Kidney (tissue), 14 donors: ENCODE data around the gene GNB1. TPM values are rescaled to one million over a fixed set of nuclear protein-coding genes. Genes with fewer than 3 reads are reported as not detected.

Experiments used
- DNase-seq, 5 donors: peaks; one replicate each; pipeline ENCODE4 v3.0.0-alpha.2; 2013 to 2020
- FAIRE-seq: peaks from 2 replicates; lab custom pipeline; 2012; peaks lifted over from hg19 to GRCh38; lab: Jason Lieb, UNC
- H3K27ac ChIP-seq, 2 donors: one replicate each; pipeline ENCODE4 v1.7.0; 2013; ENCODE audit warnings: low read depth in 2 of 2, low read length in 2 of 2, inconsistent platforms in 1 of 2
- H3K27me3 ChIP-seq: one replicate; pipeline ENCODE4 v1.7.1; 2013; ENCODE audit warnings: low read length, inconsistent platforms; ENCODE audit not compliant: control insufficient read depth, insufficient read depth
- H3K36me3 ChIP-seq, 3 donors: one replicate each; pipeline versions ENCODE4 v1.7.0 to v1.7.1; 2013; ENCODE audit warnings: low read length in 3 of 3, control low read depth in 1 of 3, inconsistent platforms in 1 of 3; ENCODE audit not compliant: insufficient read depth in 3 of 3, control insufficient read depth in 2 of 3
- H3K4me1 ChIP-seq, 3 donors: one replicate each; pipeline versions ENCODE4 v1.7.0 to v1.7.1; 2013; ENCODE audit warnings: low read length in 3 of 3, inconsistent platforms in 1 of 3, low read depth in 1 of 3; ENCODE audit not compliant: control insufficient read depth in 2 of 3, insufficient read depth in 2 of 3
- H3K4me3 ChIP-seq, 3 donors: one replicate each; pipeline versions ENCODE4 v1.7.0 to v1.8.1; 2013; ENCODE audit warnings: low read length in 3 of 3, control low read depth in 1 of 3, inconsistent platforms in 1 of 3
- H3K9ac ChIP-seq, 3 donors: one replicate each; pipeline versions ENCODE4 v1.7.0 to v1.7.1; 2013; ENCODE audit warnings: low read length in 3 of 3, control low read depth in 1 of 3, inconsistent platforms in 1 of 3
- H3K9me3 ChIP-seq, 3 donors: one replicate each; pipeline versions ENCODE4 v1.7.0 to v1.7.1; 2013; ENCODE audit warnings: low read length in 3 of 3, control low read depth in 1 of 3, inconsistent platforms in 1 of 3; ENCODE audit not compliant: control insufficient read depth in 2 of 3, insufficient read depth in 1 of 3
- intact Hi-C: fragments of 100-400 bp; cut with DNase I; formaldehyde crosslinking; loops from one replicate; pipeline ENCODE4 v1.11.1; 2022
- polyA plus RNA-seq: library from polyadenylated mRNA; stranded (reverse); fragments of 350-450 nt; fragmentation: Illumina TruSeq; extraction: RNeasy Lipid Tissue Mini Kit (QIAGEN cat#74804); gene quantifications from one replicate; pipeline ENCODE4 v1.2.3, GENCODE V29; 2014; ENCODE audit warnings: low read depth, low replicate concordance; ENCODE audit not compliant: insufficient read depth
- total RNA-seq: library from RNA; stranded (reverse); fragmentation: NEBNext Ultra II Directional; extraction: Animal tissue kit (Norgen Biotek cat#: 25700); gene quantifications from one replicate; pipeline ENCODE4 v1.2.1, GENCODE V29; 2021
- TF ChIP-seq, protein P1 (sequence below): IDR thresholded peaks from 3 replicates; pipeline ENCODE4 v1.5.1; 2012; ENCODE audit warnings: mild to moderate bottlenecking, moderate library complexity, borderline replicate concordance; ENCODE audit not compliant: insufficient read depth; ENCODE audit errors: extremely low read depth
- donor health status: control.
- donor health status: control.
- donor health status: control.
- donor health status: control.
- donor health status: control.
- donor health status: DM: yes; HTN: yes; CAD: no.
- donor health status: Normal renal cell carcinoma (clear cell type).

Gene GNB1
- total and polyA plus RNA-seq, 2 donors from 2014 or later = 144 to 347 TPM

DNA sequence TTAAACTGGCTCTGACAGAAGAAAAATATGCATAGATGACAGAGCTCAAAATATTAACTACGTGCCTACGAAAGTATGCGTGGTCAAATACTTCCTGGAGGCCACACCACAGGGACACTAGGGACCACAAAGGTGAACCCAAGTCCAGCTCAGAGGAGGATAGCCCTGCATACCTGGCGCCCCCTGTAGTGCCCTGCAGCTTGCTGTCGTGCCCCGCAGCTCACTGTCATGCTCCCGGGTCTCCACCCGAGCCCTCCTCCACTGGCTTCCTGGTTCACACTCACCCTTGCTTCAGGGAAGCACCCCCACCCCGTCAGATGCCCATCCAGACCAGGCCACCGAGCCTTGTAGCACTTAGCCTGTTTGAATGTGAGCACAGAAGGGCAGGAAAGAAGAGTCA is 95.9 kb downstream of the GNB1 start:
- Histone ChIP-seq H3K36me3 (peaks cover 6 to 55% (median 39%) of the 10 kb centered on the region in 3 donors), H3K27ac (no peak overlapping the region), H3K27me3 (no peaks in the 10 kb centered on the region), H3K4me3 (no peak overlapping the region), H3K9ac (no peak overlapping the region), H3K4me1 (no peaks in the 10 kb centered on the region), H3K9me3 (no peaks in the 10 kb centered on the region)
- no peak for FAIRE-seq
- intact Hi-C loops = no loop called here
- TF ChIP-seq, protein P1, sequence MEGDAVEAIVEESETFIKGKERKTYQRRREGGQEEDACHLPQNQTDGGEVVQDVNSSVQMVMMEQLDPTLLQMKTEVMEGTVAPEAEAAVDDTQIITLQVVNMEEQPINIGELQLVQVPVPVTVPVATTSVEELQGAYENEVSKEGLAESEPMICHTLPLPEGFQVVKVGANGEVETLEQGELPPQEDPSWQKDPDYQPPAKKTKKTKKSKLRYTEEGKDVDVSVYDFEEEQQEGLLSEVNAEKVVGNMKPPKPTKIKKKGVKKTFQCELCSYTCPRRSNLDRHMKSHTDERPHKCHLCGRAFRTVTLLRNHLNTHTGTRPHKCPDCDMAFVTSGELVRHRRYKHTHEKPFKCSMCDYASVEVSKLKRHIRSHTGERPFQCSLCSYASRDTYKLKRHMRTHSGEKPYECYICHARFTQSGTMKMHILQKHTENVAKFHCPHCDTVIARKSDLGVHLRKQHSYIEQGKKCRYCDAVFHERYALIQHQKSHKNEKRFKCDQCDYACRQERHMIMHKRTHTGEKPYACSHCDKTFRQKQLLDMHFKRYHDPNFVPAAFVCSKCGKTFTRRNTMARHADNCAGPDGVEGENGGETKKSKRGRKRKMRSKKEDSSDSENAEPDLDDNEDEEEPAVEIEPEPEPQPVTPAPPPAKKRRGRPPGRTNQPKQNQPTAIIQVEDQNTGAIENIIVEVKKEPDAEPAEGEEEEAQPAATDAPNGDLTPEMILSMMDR = no peak
- DNase-seq = peak in 1 of 5 donors; percentile 39

DNA sequence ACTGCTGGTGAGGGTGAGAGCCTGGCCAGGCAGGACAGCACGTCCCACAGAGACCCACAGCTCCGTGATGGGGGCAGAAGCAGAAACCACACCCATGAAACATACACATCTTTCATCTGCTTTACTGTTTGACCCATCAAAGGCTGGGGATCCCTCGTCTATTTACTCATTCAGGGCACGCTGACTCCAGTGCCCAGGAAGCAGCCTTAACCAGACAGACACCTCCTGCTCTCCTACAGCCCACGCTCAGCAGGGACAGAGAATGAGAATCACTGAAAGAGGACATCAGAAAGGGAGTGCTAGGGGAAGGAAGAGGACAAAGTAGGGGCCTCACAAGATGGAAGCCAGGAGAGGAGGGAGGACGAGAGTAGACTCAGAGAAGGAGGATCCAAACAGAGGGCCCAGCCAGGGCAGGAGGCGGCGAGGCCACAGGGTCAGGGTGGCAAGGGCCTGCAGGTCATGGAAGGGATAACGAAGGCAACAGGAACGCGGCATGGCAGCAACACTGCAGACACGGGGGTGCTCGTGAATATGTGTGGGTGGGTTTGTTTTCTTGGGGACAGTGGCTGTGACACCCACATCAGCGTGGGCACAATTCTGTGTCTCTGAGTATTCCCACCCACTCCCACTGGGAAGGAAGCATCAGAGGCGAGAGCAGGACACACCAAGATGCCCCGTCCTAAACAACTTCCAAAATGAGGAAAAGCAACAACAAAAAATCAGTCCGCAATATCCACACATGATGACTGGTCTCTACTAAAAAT is 97.2 kb downstream of the GNB1 start:
- DNase-seq = peak in 1 of 5 donors; percentile 62
- H3K36me3 ChIP-seq = peaks cover 6 to 60% (median 47%) of the 10 kb centered on the region in 3 donors
- H3K27ac ChIP-seq = no peak overlapping the region

DNA sequence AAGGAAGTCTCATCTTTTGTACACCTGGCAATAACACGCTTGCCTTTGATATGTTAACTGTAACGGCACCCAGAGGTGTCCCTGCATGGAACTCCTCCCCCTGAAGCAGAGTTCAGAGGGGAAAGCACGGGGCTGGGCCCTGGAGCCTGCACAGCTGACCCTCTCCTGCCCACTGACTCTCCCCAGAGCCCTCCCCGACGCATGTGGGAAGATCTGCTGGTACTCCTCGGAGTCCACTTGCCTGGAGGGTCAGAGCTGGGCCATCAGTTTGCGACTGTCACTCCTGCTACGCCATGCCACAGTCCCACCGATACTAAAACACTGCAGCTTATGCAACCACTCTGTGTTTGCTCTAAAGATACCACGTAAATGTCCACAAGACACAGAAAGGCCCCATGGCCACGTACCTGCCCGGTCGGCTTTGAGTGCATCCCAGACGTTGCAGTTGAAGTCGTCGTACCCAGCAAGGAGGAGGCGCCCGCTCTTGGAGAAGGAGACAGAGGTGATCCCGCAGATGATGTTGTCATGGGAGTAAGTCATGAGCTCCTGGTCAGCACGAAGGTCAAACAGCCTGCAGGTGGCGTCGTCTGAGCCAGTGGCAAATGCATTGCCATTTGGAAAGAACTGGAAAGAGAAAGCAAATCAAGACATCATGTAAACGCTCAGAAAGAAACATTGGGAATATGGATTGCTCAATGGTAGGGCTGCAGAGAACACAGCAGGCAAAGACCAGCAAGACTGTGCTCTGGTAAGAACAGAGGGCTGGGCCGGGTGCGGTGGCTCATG is 102.0 kb downstream of the GNB1 start:
- Histone ChIP-seq H3K36me3 (peaks cover 9 to 66% (median 59%) of the 10 kb centered on the region in 3 donors), H3K4me1 (no peaks in the 10 kb centered on the region), H3K9me3 (no peaks in the 10 kb centered on the region), H3K27ac (no peak overlapping the region), H3K27me3 (no peaks in the 10 kb centered on the region), H3K9ac (no peak overlapping the region), H3K4me3 (no peak overlapping the region)
- peak in 1 of 5 donors; percentile 65 for DNase-seq
- no peak for FAIRE-seq
- intact Hi-C loops = no loop called here
- TF ChIP-seq, protein P1 = peak; percentile 17

More for the DNA sequence above, 97.2 kb downstream of the GNB1 start:
- H3K9me3 ChIP-seq = no peaks in the 10 kb centered on the region
- no peaks in the 10 kb centered on the region for H3K27me3 ChIP-seq
- H3K9ac ChIP-seq = no peak overlapping the region
- intact Hi-C loops = no loop called here
- FAIRE-seq = no peak
- H3K4me3 ChIP-seq = no peak overlapping the region
- TF ChIP-seq, protein P1 = no peak
- H3K4me1 ChIP-seq = no peaks in the 10 kb centered on the region
